Measurements from ENCODE around the gene SLC35D3.
"Not testable (repeated sequence)": the region's sequence is repeated elsewhere in the genome, so short reads cannot be mapped to it uniquely, and the experiment has no call there.

SLC35D3 gene

DNA sequence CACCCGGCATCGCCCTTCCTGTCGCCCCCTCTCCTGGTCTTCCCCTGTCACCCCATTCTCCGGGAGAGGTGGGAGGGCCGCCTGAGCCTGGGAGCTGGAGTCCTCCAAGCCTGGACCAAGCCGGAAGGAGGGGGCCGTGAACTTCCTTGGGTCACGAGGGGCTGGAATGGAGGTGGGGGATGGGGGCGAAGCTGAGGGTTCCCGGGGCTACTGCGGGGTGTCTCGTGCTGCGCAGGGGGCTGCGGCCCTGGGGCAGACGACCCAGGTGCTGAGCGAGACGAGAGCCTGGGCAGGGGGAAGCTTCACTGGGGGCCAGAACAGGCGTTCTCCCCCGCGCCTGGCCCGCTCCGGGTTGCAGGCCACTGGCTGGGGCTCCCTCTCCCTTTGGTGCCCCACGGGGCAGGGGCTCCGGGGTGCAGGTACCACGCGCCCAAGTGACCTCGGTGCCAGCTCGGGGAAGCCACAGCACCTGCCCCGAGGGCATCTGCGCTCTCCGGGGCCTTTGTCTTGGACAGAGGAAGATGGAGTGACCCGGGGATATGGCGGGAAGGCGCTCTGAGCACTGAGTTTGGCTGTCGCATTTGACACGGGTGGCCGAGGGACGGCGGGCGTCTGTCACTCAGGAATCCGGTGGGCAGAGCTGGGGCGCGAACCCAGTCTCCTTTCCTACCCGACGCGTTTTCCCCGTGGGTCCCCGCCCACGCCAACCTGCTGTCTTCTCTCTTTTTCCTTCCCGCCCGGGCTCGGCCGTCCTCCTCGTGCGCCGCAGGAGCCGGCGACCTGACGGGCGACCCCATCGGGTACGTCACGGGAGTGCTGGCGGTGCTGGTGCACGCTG, 1.2 kb downstream of the SLC35D3 start:
- DNase-seq (ENCODE audit: low read depth in 2 of 2): no peak

- no peak for DNase-seq (ENCODE audit: low read depth in 2 of 2)
Measured at GRCh38 chr6:136923954-136924673, 2.0 kb downstream of the SLC35D3 start.

DNA sequence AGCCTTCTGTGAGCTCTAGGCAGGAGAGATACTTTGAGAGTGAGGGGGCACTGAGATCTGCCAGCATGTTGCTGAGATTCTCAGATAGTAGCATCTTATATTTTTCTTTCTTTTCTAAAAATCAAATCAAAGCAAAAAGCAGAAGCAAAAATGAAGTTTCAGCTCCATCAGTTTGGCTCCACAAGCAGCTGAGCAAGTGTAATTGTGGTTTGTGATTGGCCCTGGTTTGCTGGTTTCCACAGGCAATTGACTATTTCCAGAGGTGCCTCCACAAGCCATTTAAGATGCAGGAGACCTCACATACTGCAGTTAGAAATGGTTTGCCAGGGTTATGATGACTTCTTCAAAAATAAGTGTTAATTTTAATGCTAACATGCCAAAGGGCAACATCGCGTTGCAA, 4.3 kb downstream of the SLC35D3 start:
- no peak for DNase-seq (ENCODE audit: low read depth in 2 of 2)

- no peak for DNase-seq (ENCODE audit: low read depth in 2 of 2)
Measured at GRCh38 chr6:136927292-136927691, 5.2 kb downstream of the SLC35D3 start.

- DNase-seq (ENCODE audit: low read depth in 2 of 2): no peak
Measured at GRCh38 chr6:136930528-136930927, 8.4 kb downstream of the SLC35D3 start.

- DNase-seq (ENCODE audit: low read depth in 2 of 2): no peak
Measured at GRCh38 chr6:136932599-136932998, 10.5 kb downstream of the SLC35D3 start.

DNA sequence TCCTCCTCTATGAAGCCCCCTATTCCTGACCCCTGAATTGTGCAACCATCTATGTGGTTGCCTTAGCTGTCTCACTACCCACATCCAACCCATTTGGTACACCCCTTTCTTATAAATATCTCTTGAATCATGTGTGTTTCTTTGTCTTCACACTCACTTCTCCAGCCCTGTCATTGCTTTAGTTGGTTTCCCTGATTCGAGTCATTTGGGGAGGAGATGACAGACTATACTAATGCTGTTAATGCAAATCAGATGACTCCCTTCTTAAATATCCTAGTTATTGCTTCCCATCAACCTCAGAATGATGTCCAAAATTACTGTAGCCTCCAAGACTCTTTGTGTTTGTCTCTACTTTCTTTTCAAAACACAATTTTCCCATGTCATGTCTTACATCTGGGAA, 23.0 kb downstream of the SLC35D3 start:
- no peak for DNase-seq (ENCODE audit: low read depth in 2 of 2)

- no peak for DNase-seq (ENCODE audit: low read depth in 2 of 2)
Measured at GRCh38 chr6:136945711-136946121, 23.6 kb downstream of the SLC35D3 start.

DNA sequence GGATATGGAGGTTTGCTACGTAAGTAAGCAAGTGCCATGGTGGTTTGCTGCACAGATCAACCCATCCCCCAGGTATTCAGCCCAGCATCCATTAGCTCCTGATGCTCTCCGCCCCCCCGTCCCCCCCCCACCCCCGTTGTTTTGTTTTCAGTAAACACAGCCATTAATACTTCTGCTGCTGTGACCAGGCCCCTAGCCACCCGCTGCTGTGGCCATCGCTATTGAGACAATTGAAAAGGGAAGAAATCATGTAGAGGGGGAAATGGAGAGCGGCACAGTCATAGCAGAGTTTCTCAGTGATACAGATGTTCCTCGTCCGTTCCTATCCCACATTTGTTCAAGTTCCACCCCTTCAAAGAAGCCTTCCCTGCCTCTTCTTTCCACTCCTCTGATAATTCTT, 24.9 kb downstream of the SLC35D3 start:
- no peak for DNase-seq (ENCODE audit: low read depth in 2 of 2)

- not testable (repeated sequence) for DNase-seq (ENCODE audit: low read depth in 2 of 2)
Measured at GRCh38 chr6:136949957-136950356, 27.9 kb downstream of the SLC35D3 start.

DNA sequence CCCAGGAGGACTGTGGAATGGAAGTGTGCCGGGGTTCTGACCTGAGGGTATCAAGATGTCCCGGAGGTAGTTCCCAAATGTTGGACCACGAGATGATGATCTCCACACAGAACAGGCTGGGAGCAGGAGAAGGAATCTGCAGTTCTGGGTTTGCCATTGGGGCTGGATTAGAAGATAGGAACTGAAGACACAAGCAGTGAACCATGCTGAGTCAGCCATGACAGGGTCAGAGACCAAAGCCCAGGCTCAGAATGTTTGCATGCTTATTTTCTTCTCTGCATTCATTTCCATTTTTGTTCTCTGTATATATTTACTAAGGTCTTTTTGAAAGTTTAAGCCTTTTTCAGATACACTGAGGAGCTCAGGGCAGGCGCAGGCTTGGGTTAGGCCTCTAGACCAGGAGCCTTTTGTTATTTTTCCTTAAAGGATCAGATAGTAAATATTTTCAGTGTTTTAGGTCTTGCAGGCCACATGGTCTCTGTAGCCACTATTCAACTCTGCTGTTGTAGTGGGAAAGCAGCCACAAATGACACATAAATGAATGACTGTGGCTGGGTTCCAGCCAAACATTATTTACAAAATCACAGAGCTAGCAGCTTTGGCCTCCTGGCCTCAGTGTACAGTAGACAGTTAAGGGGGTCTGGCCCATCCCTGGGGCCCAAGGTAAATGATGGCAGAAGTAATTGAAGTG, 28.5 kb downstream of the SLC35D3 start:
- DNase-seq (ENCODE audit: low read depth in 2 of 2): no peak

GRCh38 chr6:136952714-136953260, 30.7 kb downstream of the SLC35D3 start:
- DNase-seq (ENCODE audit: low read depth in 2 of 2): no peak

GRCh38 chr6:136955123-136955522, 33.0 kb downstream of the SLC35D3 start:
- DNase-seq (ENCODE audit: low read depth in 2 of 2): no peak

- no peak for DNase-seq (ENCODE audit: low read depth in 2 of 2)
Measured at GRCh38 chr6:136956590-136957544, 34.8 kb downstream of the SLC35D3 start.

- no peak for DNase-seq (ENCODE audit: low read depth in 2 of 2)
Measured at GRCh38 chr6:136958168-136958567, 36.1 kb downstream of the SLC35D3 start.

DNA sequence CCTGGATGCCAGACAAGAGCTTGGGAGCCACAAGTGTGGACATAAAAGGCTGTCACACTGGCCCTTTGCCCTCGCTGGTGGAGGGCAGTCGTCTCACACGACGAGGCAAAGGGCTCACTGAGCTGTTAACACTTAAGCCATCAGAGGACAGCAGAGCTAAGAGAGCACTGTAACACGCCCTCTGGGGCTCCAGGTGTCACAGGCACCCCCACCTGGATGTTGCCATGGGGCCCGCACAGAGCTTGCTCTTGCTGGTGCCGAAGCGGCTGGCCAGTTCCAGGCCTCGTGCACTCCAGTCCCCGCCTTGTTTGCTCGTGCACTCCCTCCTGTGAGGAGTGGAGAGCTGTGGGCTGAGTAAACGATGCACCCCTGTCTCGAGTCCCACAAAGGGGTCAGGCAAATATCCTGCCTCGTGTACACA, 37.4 kb downstream of the SLC35D3 start:
- DNase-seq (ENCODE audit: low read depth in 2 of 2): no peak

- not testable (repeated sequence) for DNase-seq (ENCODE audit: low read depth in 2 of 2)
Measured at GRCh38 chr6:136959935-136960334, 37.8 kb downstream of the SLC35D3 start.

- DNase-seq (ENCODE audit: low read depth in 2 of 2): no peak
Measured at GRCh38 chr6:136960781-136961180, 38.7 kb downstream of the SLC35D3 start.

DNA sequence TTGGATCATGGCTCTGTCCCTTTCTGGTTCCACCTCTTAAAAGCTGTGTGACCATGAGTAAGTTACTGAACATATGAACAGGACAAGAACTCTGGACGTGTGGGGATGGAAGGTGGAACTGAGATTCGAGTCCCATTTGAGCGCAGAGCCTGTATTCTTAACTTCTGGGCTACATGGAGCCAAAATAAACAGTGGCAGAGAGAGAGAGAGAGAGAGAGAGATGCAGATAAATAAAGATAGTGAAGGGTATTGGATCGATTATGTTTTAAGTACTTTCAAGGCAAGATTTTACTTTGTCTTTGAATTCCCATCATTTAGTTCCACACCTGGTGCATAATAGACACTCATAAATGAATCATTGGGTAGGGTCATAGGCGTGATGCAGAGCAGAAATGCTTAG, 39.7 kb downstream of the SLC35D3 start:
- DNase-seq (ENCODE audit: low read depth in 2 of 2): no peak

GRCh38 chr6:136962661-136963060, 40.6 kb downstream of the SLC35D3 start:
- no peak for DNase-seq (ENCODE audit: low read depth in 2 of 2)

DNA sequence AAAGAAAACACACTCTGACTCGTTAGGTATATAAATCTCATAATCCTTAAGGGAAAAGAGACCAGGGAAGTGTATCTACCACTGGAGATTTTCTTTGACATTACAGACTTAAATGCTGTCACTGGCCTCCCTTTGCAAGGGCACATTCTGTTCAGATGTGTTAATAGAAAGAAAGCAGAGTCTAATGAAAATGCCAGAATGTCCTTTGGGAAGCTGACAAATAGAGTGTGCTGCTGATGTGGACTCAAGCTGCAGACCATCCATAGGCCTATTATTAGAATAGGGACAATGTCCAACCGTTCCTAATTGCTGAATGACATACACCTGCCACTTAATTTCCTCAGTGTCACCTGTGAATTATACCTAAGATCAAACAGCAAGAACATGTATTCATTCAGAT, 41.2 kb downstream of the SLC35D3 start:
- DNase-seq (ENCODE audit: low read depth in 2 of 2): no peak
